ENCODE data around the gene DENND11.

DENND11 gene

DNA sequence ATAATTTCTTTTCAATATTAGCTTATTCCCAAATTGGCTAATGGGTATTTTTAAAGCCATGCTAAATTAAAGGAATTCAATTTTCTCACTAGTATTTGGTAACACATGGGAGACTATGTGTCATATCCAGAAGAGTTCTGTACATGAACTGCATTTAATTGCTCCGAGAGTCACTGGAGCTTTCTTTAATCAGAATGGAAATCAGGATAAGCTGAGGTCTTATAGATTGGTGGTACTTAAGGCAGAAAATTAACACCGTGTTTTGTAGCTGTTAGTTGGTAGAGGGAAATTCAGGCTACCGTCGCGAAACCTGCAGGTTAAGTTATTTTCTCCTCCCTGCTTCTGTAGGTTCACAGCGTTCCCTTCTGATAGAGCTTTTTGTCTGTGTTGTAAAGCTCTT, 6.4 kb upstream of the DENND11 start, which contains the start of gene WEE2:
TSS of gene WEE2 (plus strand) at position 3 of the 400 bp plus-strand sequence. CDS start 406 bp downstream, outside the sequence.
- DNase-seq (ENCODE audit: extremely low read depth, low read depth), result no peak
- TF ChIP-seq, protein P1, sequence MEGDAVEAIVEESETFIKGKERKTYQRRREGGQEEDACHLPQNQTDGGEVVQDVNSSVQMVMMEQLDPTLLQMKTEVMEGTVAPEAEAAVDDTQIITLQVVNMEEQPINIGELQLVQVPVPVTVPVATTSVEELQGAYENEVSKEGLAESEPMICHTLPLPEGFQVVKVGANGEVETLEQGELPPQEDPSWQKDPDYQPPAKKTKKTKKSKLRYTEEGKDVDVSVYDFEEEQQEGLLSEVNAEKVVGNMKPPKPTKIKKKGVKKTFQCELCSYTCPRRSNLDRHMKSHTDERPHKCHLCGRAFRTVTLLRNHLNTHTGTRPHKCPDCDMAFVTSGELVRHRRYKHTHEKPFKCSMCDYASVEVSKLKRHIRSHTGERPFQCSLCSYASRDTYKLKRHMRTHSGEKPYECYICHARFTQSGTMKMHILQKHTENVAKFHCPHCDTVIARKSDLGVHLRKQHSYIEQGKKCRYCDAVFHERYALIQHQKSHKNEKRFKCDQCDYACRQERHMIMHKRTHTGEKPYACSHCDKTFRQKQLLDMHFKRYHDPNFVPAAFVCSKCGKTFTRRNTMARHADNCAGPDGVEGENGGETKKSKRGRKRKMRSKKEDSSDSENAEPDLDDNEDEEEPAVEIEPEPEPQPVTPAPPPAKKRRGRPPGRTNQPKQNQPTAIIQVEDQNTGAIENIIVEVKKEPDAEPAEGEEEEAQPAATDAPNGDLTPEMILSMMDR (IDR thresholded peaks at IDR 0.05; ENCODE audit: low read depth, low read length), result no peak

- TF ChIP-seq, protein P1 (IDR thresholded peaks at IDR 0.05; ENCODE audit: low read depth, low read length), result no peak
- no peak for DNase-seq (ENCODE audit: extremely low read depth, low read depth)
Measured at GRCh38 chr7:141706239-141707064, 4.5 kb upstream of the DENND11 start.

- DNase-seq (ENCODE audit: extremely low read depth, low read depth), result no peak
- TF ChIP-seq, protein P1 (IDR thresholded peaks at IDR 0.05; ENCODE audit: low read depth, low read length), result no peak
Measured at GRCh38 chr7:141704741-141705140, 2.8 kb upstream of the DENND11 start.

DNA sequence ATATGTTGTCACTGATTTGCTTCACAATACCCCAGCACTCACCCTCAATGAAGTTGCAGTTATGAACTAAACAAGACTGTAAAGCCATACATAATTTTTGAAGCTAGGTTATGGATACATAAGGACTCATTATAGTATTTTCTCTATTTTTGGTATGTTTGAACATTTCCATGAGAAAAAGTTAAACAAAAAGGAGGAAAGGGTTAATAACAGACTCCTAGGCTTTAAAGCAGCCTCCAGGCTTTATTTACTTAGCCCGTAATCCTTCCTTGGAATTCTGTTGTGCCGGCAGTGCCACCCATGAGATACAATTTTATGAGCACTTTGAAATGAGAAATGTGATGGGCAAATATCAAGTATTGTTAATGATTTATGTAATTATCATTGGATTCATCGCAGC, 2.1 kb upstream of the DENND11 start:
- TF ChIP-seq, protein P1 (IDR thresholded peaks at IDR 0.05; ENCODE audit: low read depth, low read length), result no peak
- DNase-seq (ENCODE audit: extremely low read depth, low read depth), result no peak

DNA sequence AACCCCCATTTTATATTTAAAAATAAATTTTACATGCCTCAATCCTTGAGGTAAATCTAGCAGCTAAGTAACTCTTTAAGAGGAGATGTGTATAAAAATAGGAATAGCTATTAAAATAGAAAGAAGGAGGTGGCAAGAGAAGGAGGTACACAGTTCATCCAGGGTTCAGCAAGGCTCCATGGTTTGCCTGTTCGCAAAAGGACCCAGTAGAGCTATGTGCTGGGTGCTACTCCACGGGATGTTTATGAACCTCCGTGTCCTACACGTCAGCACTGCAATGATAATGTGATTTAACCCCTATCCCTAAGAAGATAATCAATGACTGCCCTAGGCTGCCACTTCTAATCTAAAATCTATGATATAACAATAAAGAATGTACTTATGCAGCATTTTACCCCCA, 926 bp upstream of the DENND11 start:
- TF ChIP-seq, protein P1 (IDR thresholded peaks at IDR 0.05; ENCODE audit: low read depth, low read length), result no peak
- no peak for DNase-seq (ENCODE audit: extremely low read depth, low read depth)

DNA sequence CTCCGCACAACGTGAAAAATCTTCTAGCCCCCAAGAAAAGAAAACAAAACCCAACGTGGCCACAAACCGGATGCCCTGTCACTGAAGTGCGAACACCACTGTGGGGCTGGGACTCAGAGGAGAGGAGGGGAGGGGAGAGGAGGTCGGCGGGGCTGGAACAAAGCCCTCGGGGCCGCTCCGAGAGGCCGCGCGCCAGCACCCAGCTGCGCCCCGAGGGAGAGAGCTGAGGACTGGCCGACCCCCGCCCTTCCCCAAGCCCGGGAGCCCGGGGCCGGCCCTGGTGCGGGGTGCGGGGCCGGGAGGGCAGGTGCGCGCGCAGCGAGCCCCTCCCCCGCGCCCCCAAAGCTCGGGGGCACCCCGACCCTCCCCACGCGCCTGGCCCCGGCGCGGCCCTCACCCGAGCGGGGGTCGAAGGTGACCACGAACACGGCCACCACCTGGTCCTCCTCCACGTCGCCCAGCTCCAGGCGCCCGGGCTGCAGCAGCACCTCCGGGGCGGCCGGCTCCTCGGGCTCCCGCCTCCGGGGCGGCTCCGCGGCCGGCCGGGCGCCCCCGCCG, 398 bp downstream of the DENND11 start:
- no peak for DNase-seq (ENCODE audit: extremely low read depth, low read depth)
- TF ChIP-seq, protein P1 (IDR thresholded peaks at IDR 0.05; ENCODE audit: low read depth, low read length), result no peak

- TF ChIP-seq, protein P1 (IDR thresholded peaks at IDR 0.05; ENCODE audit: low read depth, low read length), result no peak
- DNase-seq (ENCODE audit: extremely low read depth, low read depth), result no peak
Measured at GRCh38 chr7:141700848-141701371, 1.1 kb downstream of the DENND11 start.

All from AG09319 (cell line).